H9 (cell line): ENCODE data around the gene LRP8. TPM values are rescaled to one million over a fixed set of nuclear protein-coding genes. Genes with fewer than 3 reads are reported as not detected.

Experiments used
- DNase-seq: peaks from one replicate; pipeline ENCODE4 v3.0.0-alpha.2; 2017
- H2AFZ ChIP-seq: one replicate; pipeline ENCODE4 v1.6.1; 2013; ENCODE audit warnings: mild to moderate bottlenecking, low read length, control low read depth, moderate library complexity
- H2AK5ac ChIP-seq: 2 replicates; pipeline ENCODE4 v1.6.1; 2013; ENCODE audit warnings: low read length, control low read depth, mixed read lengths; ENCODE audit not compliant: insufficient read length
- H2BK120ac ChIP-seq: one replicate; pipeline ENCODE4 v1.6.1; 2013; ENCODE audit warnings: low read depth, mild to moderate bottlenecking, low read length, control low read depth, inconsistent platforms; ENCODE audit not compliant: poor library complexity, severe bottlenecking
- H2BK12ac ChIP-seq: 2 replicates; pipeline ENCODE4 v1.6.1; 2013; ENCODE audit warnings: low read length, control low read depth, mixed read lengths, low read depth; ENCODE audit not compliant: insufficient read length
- H2BK15ac ChIP-seq: 2 replicates; pipeline ENCODE4 v1.6.1; 2013; ENCODE audit warnings: low read depth, low read length, control low read depth
- H2BK20ac ChIP-seq: one replicate; pipeline ENCODE4 v1.6.1; 2013; ENCODE audit warnings: low read depth, mild to moderate bottlenecking, low read length, control low read depth, inconsistent platforms; ENCODE audit not compliant: poor library complexity, severe bottlenecking
- H2BK5ac ChIP-seq: 2 replicates; pipeline ENCODE4 v1.6.1; 2013; ENCODE audit warnings: low read length, control low read depth, mixed read lengths; ENCODE audit not compliant: insufficient read length
- H3K14ac ChIP-seq: 2 replicates; pipeline ENCODE4 v1.6.1; 2013; ENCODE audit warnings: low read length, control low read depth; ENCODE audit not compliant: insufficient read depth
- H3K18ac ChIP-seq: 2 replicates; pipeline ENCODE4 v1.6.1; 2013; ENCODE audit warnings: low read depth, mild to moderate bottlenecking, mixed read lengths, low read length, control low read depth; ENCODE audit not compliant: insufficient read length
- H3K23ac ChIP-seq: 2 replicates; pipeline ENCODE4 v1.6.1; 2013; ENCODE audit warnings: low read length, control low read depth, mixed read lengths, low read depth; ENCODE audit not compliant: insufficient read length
- H3K23me2 ChIP-seq: 2 replicates; pipeline ENCODE4 v1.6.1; 2013; ENCODE audit warnings: low read depth, mild to moderate bottlenecking, mixed read lengths, low read length, control low read depth; ENCODE audit not compliant: insufficient read length, poor library complexity, severe bottlenecking
- H3K27ac ChIP-seq: 2 replicates; pipeline ENCODE4 v1.5.1; 2013; ENCODE audit warnings: low read length, control low read depth, mixed read lengths, low read depth; ENCODE audit not compliant: insufficient read length
- H3K27me3 ChIP-seq: 2 replicates; pipeline ENCODE4 v1.6.1; 2013; ENCODE audit warnings: low read length, control low read depth, inconsistent platforms; ENCODE audit not compliant: insufficient read depth
- H3K4ac ChIP-seq: 2 replicates; pipeline ENCODE4 v1.6.1; 2013; ENCODE audit warnings: low read depth, mild to moderate bottlenecking, control low read depth, inconsistent platforms, low read length, moderate library complexity
- H3K4me1 ChIP-seq: 2 replicates; pipeline ENCODE4 v1.6.1; 2013; ENCODE audit warnings: low read length, control low read depth, inconsistent platforms; ENCODE audit not compliant: insufficient read depth
- H3K4me2 ChIP-seq: 2 replicates; pipeline ENCODE4 v1.6.1; 2013; ENCODE audit warnings: low read length, control low read depth, mixed read lengths; ENCODE audit not compliant: insufficient read length, insufficient read depth
- H3K56ac ChIP-seq: 2 replicates; pipeline ENCODE4 v1.6.1; 2013; ENCODE audit warnings: low read depth, mild to moderate bottlenecking, mixed read lengths, low read length, control low read depth; ENCODE audit not compliant: insufficient read length
- H3K79me1 ChIP-seq: 2 replicates; pipeline ENCODE4 v1.6.1; 2013; ENCODE audit warnings: low read depth, mild to moderate bottlenecking, moderate library complexity, low read length, control low read depth, inconsistent platforms; ENCODE audit not compliant: insufficient read depth, poor library complexity, severe bottlenecking
- H3K79me2 ChIP-seq: 2 replicates; pipeline ENCODE4 v1.6.1; 2013; ENCODE audit warnings: low read length, control low read depth, inconsistent platforms; ENCODE audit not compliant: insufficient read depth
- H3K9ac ChIP-seq: 2 replicates; pipeline ENCODE4 v1.6.1; 2013; ENCODE audit warnings: low read length, control low read depth, mixed read lengths; ENCODE audit not compliant: insufficient read length; ENCODE audit errors: extremely low read depth
- H3K9me3 ChIP-seq: one replicate; pipeline ENCODE4 v1.6.1; 2013; ENCODE audit warnings: low read depth, low read length, inconsistent platforms; ENCODE audit not compliant: control insufficient read depth
- H3T11ph ChIP-seq: one replicate; pipeline ENCODE4 v1.6.1; 2013; ENCODE audit warnings: mild to moderate bottlenecking, low read length, control low read depth, inconsistent platforms
- H4K20me1 ChIP-seq: one replicate; pipeline ENCODE4 v1.6.1; 2013; ENCODE audit not compliant: control insufficient read depth, insufficient read length, insufficient read depth
- H4K5ac ChIP-seq: 2 replicates; pipeline ENCODE4 v1.6.1; 2013; ENCODE audit warnings: low read depth, mild to moderate bottlenecking, mixed read lengths, low read length, control low read depth; ENCODE audit not compliant: insufficient read length
- H4K8ac ChIP-seq: replicated peaks from 2 replicates; pipeline ENCODE4 v1.6.1; 2013; ENCODE audit warnings: low read length, control low read depth, mixed read lengths, low read depth; ENCODE audit not compliant: insufficient read length
- H4K91ac ChIP-seq: 2 replicates; pipeline ENCODE4 v1.6.1; 2013; ENCODE audit warnings: low read depth, mild to moderate bottlenecking, moderate library complexity, mixed read lengths, low read length, control low read depth; ENCODE audit not compliant: insufficient read length
- H3K27ac Mint-ChIP-seq, 3 experiments: 2 replicates in 2 of 3; 3 replicates in 1 of 3; pipeline ENCODE4 v1.8.0; 2020 to 2021; ENCODE audit warnings: mixed read lengths in 3 of 3, mild to moderate bottlenecking in 1 of 3, moderate library complexity in 1 of 3
- H3K27me3 Mint-ChIP-seq: 2 replicates; pipeline ENCODE4 v1.8.0; 2021; ENCODE audit warnings: low read depth, mild to moderate bottlenecking, moderate library complexity, mixed read lengths
- H3K36me3 Mint-ChIP-seq, 3 experiments: 2 replicates in 2 of 3; 3 replicates in 1 of 3; pipeline ENCODE4 v1.8.0; 2020 to 2021; ENCODE audit warnings: low read depth in 3 of 3, mixed read lengths in 3 of 3; ENCODE audit not compliant: insufficient read depth in 1 of 3
- H3K4me1 Mint-ChIP-seq, 2 experiments: 2 replicates each; pipeline ENCODE4 v1.8.0; 2020; ENCODE audit warnings: mixed read lengths in 2 of 2
- H3K4me3 Mint-ChIP-seq, 2 experiments: 2 replicates in 1 of 2; 3 replicates in 1 of 2; pipeline ENCODE4 v1.8.0; 2020 to 2021; ENCODE audit warnings: mild to moderate bottlenecking in 2 of 2, mixed read lengths in 2 of 2, moderate library complexity in 1 of 2
- H3K9me3 Mint-ChIP-seq, 2 experiments: 2 replicates in 1 of 2; 3 replicates in 1 of 2; pipeline ENCODE4 v1.8.0; 2020; ENCODE audit warnings: mild to moderate bottlenecking in 2 of 2, mixed read lengths in 2 of 2, moderate library complexity in 1 of 2
- CTCF ChIP-seq: fragments of 200-600 bp; sonication (generic); conservative IDR thresholded peaks from 3 replicates; pipeline ENCODE4 v1.8.0; 2021; ENCODE audit warnings: antibody characterized with exemption, mild to moderate bottlenecking
- WGBS: extraction: QIAGEN DNeasy Blood & Tissue Kit; methylation state at CpG from one replicate; pipeline ENCODE4 v1.1.7; 2013; ENCODE audit warnings: missing lambda C conversion rate, low lambda C conversion rate, mixed read lengths; ENCODE audit not compliant: insufficient read length; ENCODE audit errors: extremely low coverage; 5-methylcytosine and 5-hydroxymethylcytosine counted together
- total RNA-seq: library from RNA; stranded (reverse); gene quantifications from 2 replicates; pipeline ENCODE4 v1.2.1, GENCODE V29; 2021

Gene LRP8
- total RNA-seq, 1 experiment from 2014 or later, result 78.6 TPM

GRCh38 chr1:53262000-53262399 is 65.9 kb downstream of the LRP8 start:
- TF ChIP-seq CTCF, result no peak
- H2AFZ ChIP-seq, result no peak overlapping the region
- no peak overlapping the region for H2BK120ac ChIP-seq
- no peaks in the 10 kb centered on the region for H3K27me3 ChIP-seq
- H3K4ac ChIP-seq, result no peak overlapping the region
- no CpG with 5 or more reads among the region's 3 CpGs for WGBS
- Mint-ChIP-seq H3K36me3 (peaks cover 59 to 98% (median 86%) of the 10 kb centered on the region in 3 experiments; a peak in 6 of 7 replicates), H3K9me3 (no peaks in the 10 kb centered on the region), H3K4me1 (no peaks in the 10 kb centered on the region), H3K27ac (no peak overlapping the region), H3K4me3 (no peak overlapping the region), H3K27me3 (no peaks in the 10 kb centered on the region)
- H4K91ac ChIP-seq, result no peak overlapping the region
- H2AK5ac ChIP-seq, result no peak overlapping the region
- H3K56ac ChIP-seq, result no peak overlapping the region
- H3K27ac ChIP-seq, result no peak overlapping the region
- no peak overlapping the region for H3K4me2 ChIP-seq
- H3K18ac ChIP-seq, result no peak overlapping the region
- H3K79me2 ChIP-seq, result no peaks in the 10 kb centered on the region
- H3K4me1 ChIP-seq, result no peaks in the 10 kb centered on the region
- no peaks in the 10 kb centered on the region for H3K23me2 ChIP-seq
- no peak overlapping the region for H3K23ac ChIP-seq
- no peak overlapping the region for H3K14ac ChIP-seq
- no peaks in the 10 kb centered on the region for H3K9me3 ChIP-seq
- H4K5ac ChIP-seq, result no peak overlapping the region
- H3T11ph ChIP-seq, result no peak overlapping the region
- H2BK20ac ChIP-seq, result no peak overlapping the region
- no peak overlapping the region for H2BK12ac ChIP-seq
- H2BK5ac ChIP-seq, result no peak overlapping the region
- no peaks in the 10 kb centered on the region for H4K20me1 ChIP-seq
- no peaks in the 10 kb centered on the region for H3K79me1 ChIP-seq
- H4K8ac ChIP-seq, result no peak overlapping the region
- DNase-seq, result no peak
- no peak overlapping the region for H2BK15ac ChIP-seq
- no peak overlapping the region for H3K9ac ChIP-seq
